Effector memory CD4-positive, alpha-beta T cell (primary cell): ENCODE measurements around the gene DIAPH3.

Source experiments
- DNase-seq, 3 donors: peaks; one replicate each; pipeline ENCODE4 v3.0.0-alpha.2; 2020
- H3K27ac ChIP-seq: 2 replicates; pipeline ENCODE4 v1.7.0; 2013; ENCODE audit warnings: mild to moderate bottlenecking, low read length, moderate library complexity; ENCODE audit not compliant: insufficient read depth, poor library complexity, severe bottlenecking
- H3K27me3 ChIP-seq: replicated peaks from 2 replicates; pipeline ENCODE4 v1.7.0; 2013; ENCODE audit warnings: mild to moderate bottlenecking, low read length; ENCODE audit not compliant: insufficient read depth, control insufficient read depth, poor library complexity, severe bottlenecking
- H3K36me3 ChIP-seq: 2 replicates; pipeline ENCODE4 v1.7.0; 2013; ENCODE audit warnings: mild to moderate bottlenecking, low read length, moderate library complexity; ENCODE audit not compliant: control insufficient read depth, insufficient read depth
- H3K4me1 ChIP-seq: 2 replicates; pipeline ENCODE4 v1.7.0; 2013; ENCODE audit warnings: low read length, mild to moderate bottlenecking; ENCODE audit not compliant: control insufficient read depth, insufficient read depth, poor library complexity, severe bottlenecking
- H3K4me3 ChIP-seq: 2 replicates; pipeline ENCODE4 v1.7.0; 2013; ENCODE audit warnings: low read length, low read depth, mild to moderate bottlenecking; ENCODE audit not compliant: insufficient read depth, poor library complexity, severe bottlenecking
- H3K9me3 ChIP-seq: 2 replicates; pipeline ENCODE4 v1.7.0; 2013; ENCODE audit warnings: mild to moderate bottlenecking, low read length, moderate library complexity; ENCODE audit not compliant: control insufficient read depth

Gene DIAPH3

DNA sequence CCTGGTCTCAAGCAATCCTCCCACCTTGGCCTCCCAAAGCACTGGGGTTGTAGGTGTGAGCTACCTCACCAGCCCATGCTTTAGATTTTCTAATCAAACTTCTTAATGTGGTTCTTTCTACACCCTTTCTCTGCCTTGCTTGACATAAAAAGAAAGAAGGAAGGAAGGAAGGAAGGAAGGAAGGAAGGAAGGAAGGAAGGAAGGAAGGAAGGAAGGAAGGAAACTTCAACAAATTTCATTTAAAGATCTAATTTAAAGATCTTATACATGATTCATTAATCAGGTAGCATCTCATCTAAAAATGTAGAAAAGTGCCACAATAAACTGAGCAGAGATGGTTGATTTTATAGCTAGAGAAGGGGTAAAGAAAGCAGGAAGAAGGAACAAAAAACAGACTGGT, 215.0 kb downstream of the DIAPH3 start:
- H3K9me3 ChIP-seq, result no peaks in the 10 kb centered on the region
- no peaks in the 10 kb centered on the region for H3K27me3 ChIP-seq
- H3K4me3 ChIP-seq, result no peak overlapping the region
- no peaks in the 10 kb centered on the region for H3K36me3 ChIP-seq
- no peak overlapping the region for H3K27ac ChIP-seq
- H3K4me1 ChIP-seq, result no peaks in the 10 kb centered on the region
- DNase-seq, result no peak

DNA sequence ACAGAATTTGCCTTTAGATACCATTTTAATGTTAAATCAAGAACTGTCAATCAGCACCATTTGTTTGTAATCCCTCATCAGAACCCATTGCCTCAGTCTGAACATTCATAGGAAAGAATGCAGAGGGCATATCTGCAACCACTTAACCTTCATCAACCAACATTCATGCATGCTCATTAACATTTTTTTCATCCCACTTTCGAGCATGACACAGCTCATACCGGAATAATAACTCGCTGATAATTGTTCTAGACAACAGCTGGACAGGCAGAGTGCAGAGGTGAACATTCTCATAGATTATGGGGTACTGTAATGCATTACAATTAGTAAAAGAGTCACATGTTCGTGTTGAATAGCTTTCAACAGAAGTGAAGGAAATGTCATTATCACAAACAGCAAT, 216.8 kb downstream of the DIAPH3 start:
- H3K36me3 ChIP-seq, result no peaks in the 10 kb centered on the region
- no peak overlapping the region for H3K27ac ChIP-seq
- no peaks in the 10 kb centered on the region for H3K27me3 ChIP-seq
- no peak overlapping the region for H3K4me3 ChIP-seq
- no peaks in the 10 kb centered on the region for H3K9me3 ChIP-seq
- DNase-seq, result no peak
- no peaks in the 10 kb centered on the region for H3K4me1 ChIP-seq

DNA sequence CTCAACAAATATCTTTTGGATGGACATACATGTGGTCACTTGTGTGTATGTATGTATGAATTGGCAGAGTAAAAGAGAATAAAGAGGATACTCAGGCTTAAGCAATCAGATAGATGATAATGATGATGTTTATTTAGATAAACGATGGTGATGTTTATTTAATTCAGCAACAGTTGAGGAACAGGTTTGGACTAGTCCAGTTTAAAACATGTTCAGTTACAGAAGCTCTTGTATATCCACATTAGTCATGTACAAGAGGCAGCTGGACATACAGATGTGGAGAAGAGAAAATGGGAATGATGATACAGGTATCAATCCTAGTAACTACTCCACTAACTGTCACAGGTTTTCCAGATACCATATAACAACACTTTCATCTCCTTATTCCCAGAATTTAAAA, 232.1 kb downstream of the DIAPH3 start:
- H3K27ac ChIP-seq, result no peak overlapping the region
- no peaks in the 10 kb centered on the region for H3K36me3 ChIP-seq

DNA sequence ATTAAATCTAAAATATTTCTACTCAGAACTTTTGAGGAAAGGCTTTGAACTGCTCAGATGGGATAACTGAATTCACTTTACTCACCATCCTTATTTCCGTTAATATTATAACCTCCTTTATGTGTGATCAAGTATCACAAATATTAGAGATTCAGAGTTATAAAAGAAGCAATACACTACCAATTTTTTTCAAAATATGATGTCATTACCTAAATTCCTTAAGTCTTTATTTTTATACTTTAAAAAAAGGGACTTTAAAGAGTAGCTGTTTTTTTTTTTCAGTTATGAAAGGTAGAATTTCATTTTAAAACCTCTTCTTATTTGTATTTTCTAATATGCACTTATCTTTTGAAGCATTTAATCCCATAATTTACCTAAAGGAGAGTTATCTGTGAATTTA, 239.5 kb downstream of the DIAPH3 start:
- Histone ChIP-seq H3K4me3 (no peak overlapping the region), H3K36me3 (no peaks in the 10 kb centered on the region), H3K9me3 (no peaks in the 10 kb centered on the region), H3K4me1 (no peaks in the 10 kb centered on the region), H3K27me3 (no peaks in the 10 kb centered on the region), H3K27ac (no peak overlapping the region)
- no peak for DNase-seq

More for the DNA sequence above, 232.1 kb downstream of the DIAPH3 start:
- H3K9me3 ChIP-seq, result no peaks in the 10 kb centered on the region
- DNase-seq, result no peak
- no peaks in the 10 kb centered on the region for H3K27me3 ChIP-seq
- H3K4me3 ChIP-seq, result no peak overlapping the region
- H3K4me1 ChIP-seq, result no peaks in the 10 kb centered on the region

DNA sequence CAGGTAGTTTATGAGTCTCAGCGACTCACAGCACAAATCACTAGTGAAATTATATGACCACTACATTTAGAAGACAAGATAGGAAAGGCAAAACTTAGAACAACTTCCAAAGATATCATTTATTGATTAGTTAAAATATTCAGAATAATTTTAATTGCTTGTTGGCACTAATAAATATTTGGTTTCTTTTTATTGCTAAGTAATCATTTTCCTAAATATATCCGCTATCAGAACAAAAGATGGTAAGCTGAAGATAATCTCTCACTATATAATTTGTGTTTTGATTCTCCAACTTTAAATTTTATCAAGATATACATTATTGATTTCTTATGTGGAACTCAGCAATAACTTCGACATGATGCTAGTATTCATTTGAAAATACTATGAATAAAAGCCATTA, 248.5 kb downstream of the DIAPH3 start:
- Histone ChIP-seq H3K36me3 (no peaks in the 10 kb centered on the region), H3K9me3 (no peaks in the 10 kb centered on the region), H3K27ac (no peak overlapping the region), H3K4me1 (no peaks in the 10 kb centered on the region), H3K27me3 (no peaks in the 10 kb centered on the region), H3K4me3 (no peak overlapping the region)
- no peak for DNase-seq

DNA sequence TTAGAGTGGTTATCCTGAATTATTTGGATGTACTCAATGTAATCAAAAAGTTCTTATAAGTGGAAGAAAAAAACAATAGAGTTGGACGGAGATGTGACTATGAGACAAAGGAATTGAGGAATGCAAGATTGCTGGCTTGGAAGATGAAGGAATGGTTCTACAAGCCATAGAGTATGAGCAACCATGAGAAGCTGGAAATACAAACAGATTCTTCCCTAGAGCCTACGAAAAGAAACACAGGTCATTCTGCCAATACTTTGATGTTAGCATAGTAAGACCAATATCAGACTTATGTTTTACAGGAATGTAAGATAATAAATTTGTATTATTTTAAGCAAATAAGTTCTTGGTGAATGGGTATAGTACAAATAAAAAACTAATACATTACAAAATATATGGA, 249.2 kb downstream of the DIAPH3 start:
- Histone ChIP-seq H3K4me1 (no peaks in the 10 kb centered on the region), H3K9me3 (no peaks in the 10 kb centered on the region), H3K4me3 (no peak overlapping the region), H3K27me3 (no peaks in the 10 kb centered on the region), H3K27ac (no peak overlapping the region), H3K36me3 (no peaks in the 10 kb centered on the region)
- DNase-seq, result no peak

DNA sequence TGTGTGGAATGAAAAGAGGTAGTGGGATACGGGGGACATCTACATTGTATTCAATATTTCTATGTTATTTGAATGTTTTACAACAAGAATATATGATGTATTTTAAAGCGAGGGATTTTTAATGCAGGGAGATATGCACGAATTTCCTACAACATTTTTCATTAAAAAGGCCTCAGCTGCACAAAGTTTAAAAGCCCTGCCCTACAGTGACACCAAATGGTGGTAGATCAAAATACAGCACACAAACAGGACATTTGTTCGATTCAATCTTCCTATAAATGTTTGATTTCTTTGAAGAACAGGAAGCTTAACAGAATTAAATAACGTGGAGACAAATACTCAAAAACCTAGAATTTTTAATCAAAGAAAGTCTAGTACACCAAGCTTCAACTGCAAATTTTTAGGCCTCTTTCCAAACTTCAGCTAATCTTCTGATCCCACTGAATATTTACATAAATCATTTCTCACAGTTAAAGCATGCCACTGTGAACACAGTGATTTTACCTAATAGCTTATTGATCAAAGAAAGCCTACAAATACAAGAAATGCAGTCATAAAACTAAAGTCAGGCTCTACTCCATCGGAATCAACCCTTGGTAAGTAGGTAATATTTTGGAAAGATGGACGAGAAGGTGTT, 257.2 kb downstream of the DIAPH3 start:
- DNase-seq, result no peak
- no peak overlapping the region for H3K27ac ChIP-seq
- no peaks in the 10 kb centered on the region for H3K4me1 ChIP-seq
- no peaks in the 10 kb centered on the region for H3K9me3 ChIP-seq
- no peaks in the 10 kb centered on the region for H3K27me3 ChIP-seq
- H3K36me3 ChIP-seq, result no peaks in the 10 kb centered on the region
- H3K4me3 ChIP-seq, result no peak overlapping the region

DNA sequence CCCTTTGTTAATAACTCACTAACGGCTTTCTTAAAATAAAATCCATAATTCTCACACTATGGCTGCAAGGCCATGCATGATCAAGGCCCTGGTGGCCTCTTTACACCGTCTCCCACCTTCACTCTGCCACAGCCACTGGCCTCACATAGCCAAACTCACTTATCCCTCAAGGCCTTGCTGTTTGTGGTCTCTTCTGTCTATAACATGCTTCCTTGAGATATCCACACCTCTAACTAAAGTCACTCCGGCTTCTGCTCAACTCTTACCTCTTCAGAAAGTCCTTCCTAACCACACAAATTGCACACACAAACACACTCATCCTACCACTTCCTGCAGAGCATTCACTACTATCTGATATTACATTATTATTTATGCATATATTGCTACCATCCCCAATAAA, 262.5 kb downstream of the DIAPH3 start:
- Histone ChIP-seq H3K9me3 (no peaks in the 10 kb centered on the region), H3K4me3 (no peak overlapping the region), H3K27ac (no peak overlapping the region), H3K4me1 (no peaks in the 10 kb centered on the region), H3K36me3 (no peaks in the 10 kb centered on the region), H3K27me3 (no peaks in the 10 kb centered on the region)
- DNase-seq, result no peak

DNA sequence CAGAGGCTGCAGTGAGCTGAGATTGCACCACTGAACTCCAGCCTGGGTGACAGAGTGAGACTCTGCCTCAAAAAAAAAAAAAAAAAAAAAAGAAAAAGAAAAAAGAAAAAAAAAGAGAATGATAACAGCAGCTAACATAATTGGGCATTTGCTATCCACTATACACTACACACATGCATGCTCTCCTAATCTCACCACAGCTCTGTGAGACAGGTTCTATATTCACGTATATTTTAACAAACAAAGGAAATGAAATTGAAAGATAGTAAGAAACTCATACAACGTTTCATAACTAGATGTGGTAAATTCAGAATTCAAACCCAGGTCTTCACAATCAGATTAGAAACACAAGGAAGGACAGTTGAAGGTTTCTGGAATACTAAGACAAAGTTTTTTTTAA, 265.7 kb downstream of the DIAPH3 start:
- H3K4me1 ChIP-seq, result no peaks in the 10 kb centered on the region
- H3K27ac ChIP-seq, result no peak overlapping the region
- no peaks in the 10 kb centered on the region for H3K27me3 ChIP-seq
- no peaks in the 10 kb centered on the region for H3K36me3 ChIP-seq
- no peak overlapping the region for H3K4me3 ChIP-seq
- DNase-seq, result no peak
- no peaks in the 10 kb centered on the region for H3K9me3 ChIP-seq

DNA sequence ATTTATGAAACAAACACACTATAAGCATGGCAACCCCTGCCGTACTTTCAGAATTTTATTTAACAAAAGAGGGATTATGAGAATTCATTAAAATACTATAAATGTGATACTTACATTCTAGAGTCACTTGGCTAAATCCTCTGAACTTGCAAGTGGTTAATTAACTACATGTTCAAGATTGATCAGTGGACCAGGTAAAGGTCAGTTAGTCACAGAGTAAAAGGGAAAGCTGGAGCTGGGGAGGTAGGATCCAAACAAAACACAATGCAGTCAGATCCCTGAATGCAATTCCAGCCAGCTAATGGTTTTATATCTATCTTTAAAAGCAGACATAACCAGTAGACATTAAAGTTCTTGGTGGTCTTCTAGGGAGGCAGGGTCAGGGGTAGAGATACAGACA, 270.5 kb downstream of the DIAPH3 start:
- H3K27me3 ChIP-seq, result no peaks in the 10 kb centered on the region
- no peaks in the 10 kb centered on the region for H3K9me3 ChIP-seq
- no peak overlapping the region for H3K4me3 ChIP-seq
- H3K27ac ChIP-seq, result no peak overlapping the region
- H3K4me1 ChIP-seq, result no peaks in the 10 kb centered on the region
- no peak for DNase-seq
- H3K36me3 ChIP-seq, result no peaks in the 10 kb centered on the region
